HFFc6 (cell line): ENCODE data around the gene HOXA5. TPM values are rescaled to one million over a fixed set of nuclear protein-coding genes. Genes with fewer than 3 reads are reported as not detected.

Experiments used
- DNase-seq: peaks from one replicate; pipeline ENCODE4 v3.0.0-alpha.2; 2018
- H3K27ac Mint-ChIP-seq: 2 replicates; pipeline ENCODE4 v1.8.0; 2020; ENCODE audit warnings: mild to moderate bottlenecking, mixed read lengths
- H3K27me3 Mint-ChIP-seq: 2 replicates; pipeline ENCODE4 v1.8.0; 2021; ENCODE audit warnings: mild to moderate bottlenecking, moderate library complexity, mixed read lengths; ENCODE audit not compliant: insufficient read depth
- H3K36me3 Mint-ChIP-seq: 2 replicates; pipeline ENCODE4 v1.8.0; 2021; ENCODE audit warnings: low read depth, mixed read lengths
- H3K4me1 Mint-ChIP-seq: 2 replicates; pipeline ENCODE4 v1.8.0; 2020; ENCODE audit warnings: low read depth, mixed read lengths
- H3K4me3 Mint-ChIP-seq: 2 replicates; pipeline ENCODE4 v1.8.0; 2020; ENCODE audit warnings: mild to moderate bottlenecking, moderate library complexity, mixed read lengths
- H3K9me3 Mint-ChIP-seq: 2 replicates; pipeline ENCODE4 v1.8.0; 2020; ENCODE audit warnings: mild to moderate bottlenecking, mixed read lengths
- CTCF ChIP-seq: fragments of 200-600 bp; sonication (generic); IDR thresholded peaks from 2 replicates; pipeline ENCODE4 v1.5.0; 2021; ENCODE audit warnings: antibody characterized with exemption, mild to moderate bottlenecking
- total RNA-seq, 6 experiments: library from RNA; stranded (reverse); fragmentation: NEBNext Ultra II Directional; extraction: Animal tissue kit (Norgen Biotek cat#: 25700); gene quantifications; 2 replicates in 1 of 6; 3 replicates in 5 of 6; pipeline ENCODE4 v1.2.3, GENCODE V29; 2021

HOXA5 gene
- total RNA-seq, 6 experiments from 2014 or later = 2.0 to 3.8 (median 2.8) TPM

GRCh38 chr7:27128776-27129728, 14.4 kb downstream of the HOXA5 start:
- peaks cover 26% of the 10 kb centered on the region for H3K4me1 Mint-ChIP-seq
- no peak for TF ChIP-seq CTCF
- peaks cover 12% of the 10 kb centered on the region for H3K27me3 Mint-ChIP-seq
- no peak for DNase-seq
- H3K9me3 Mint-ChIP-seq = no peaks in the 10 kb centered on the region
- no peak overlapping the region for H3K27ac Mint-ChIP-seq
- peaks cover 11% of the 10 kb centered on the region; the same call in 1 of the 2 replicates for H3K36me3 Mint-ChIP-seq
- H3K4me3 Mint-ChIP-seq = no peak overlapping the region; the same call in 1 of the 2 replicates

- Mint-ChIP-seq H3K4me1 (peaks cover 27% of the 10 kb centered on the region), H3K27ac (no peak overlapping the region), H3K36me3 (peaks cover 11% of the 10 kb centered on the region; the same call in 1 of the 2 replicates), H3K4me3 (no peak overlapping the region), H3K9me3 (no peaks in the 10 kb centered on the region), H3K27me3 (peaks cover 17% of the 10 kb centered on the region)
- no peak for TF ChIP-seq CTCF
- DNase-seq = no peak
Measured at GRCh38 chr7:27128034-27128433, 15.4 kb downstream of the HOXA5 start.

GRCh38 chr7:27126596-27127327, 16.7 kb downstream of the HOXA5 start:
- Mint-ChIP-seq H3K9me3 (no peaks in the 10 kb centered on the region), H3K27ac (no peak overlapping the region), H3K36me3 (peaks cover 11% of the 10 kb centered on the region; the same call in 1 of the 2 replicates), H3K27me3 (peaks cover 20% of the 10 kb centered on the region), H3K4me3 (no peak overlapping the region), H3K4me1 (peaks cover 23% of the 10 kb centered on the region)
- TF ChIP-seq CTCF = no peak
- no peak for DNase-seq

- Mint-ChIP-seq H3K27ac (no peak overlapping the region), H3K9me3 (no peaks in the 10 kb centered on the region), H3K4me1 (peaks cover 16% of the 10 kb centered on the region), H3K36me3 (peaks cover 11% of the 10 kb centered on the region; the same call in 1 of the 2 replicates), H3K27me3 (peaks cover 20% of the 10 kb centered on the region), H3K4me3 (no peak overlapping the region)
- no peak for DNase-seq
- no peak for TF ChIP-seq CTCF
Measured at GRCh38 chr7:27125986-27126394, 17.5 kb downstream of the HOXA5 start.

- H3K36me3 Mint-ChIP-seq = peaks cover 11% of the 10 kb centered on the region; the same call in 1 of the 2 replicates
- H3K4me1 Mint-ChIP-seq = peaks cover 16% of the 10 kb centered on the region
- H3K27ac Mint-ChIP-seq = peak overlapping the region; percentile 67; the same call in 1 of the 2 replicates
- peak overlapping the region; percentile 80 for H3K4me3 Mint-ChIP-seq
- DNase-seq = no peak
- no peaks in the 10 kb centered on the region for H3K9me3 Mint-ChIP-seq
- H3K27me3 Mint-ChIP-seq = peaks cover 20% of the 10 kb centered on the region
- no peak for TF ChIP-seq CTCF
Measured at GRCh38 chr7:27124902-27125689, 18.4 kb downstream of the HOXA5 start.
